ENCODE results near the gene ITFG1. TPM values are rescaled to one million over a fixed set of nuclear protein-coding genes. Genes with fewer than 3 reads are reported as not detected.

Gene ITFG1
- total RNA-seq, 1 experiment from 2014 or later, result 65.5 TPM

GRCh38 chr16:47492428-47493377, 31.8 kb upstream of the ITFG1 start:
- CTCF ChIA-PET, result no interaction called here

GRCh38 chr16:47492036-47492427, 31.2 kb upstream of the ITFG1 start:
- CTCF ChIA-PET, result no interaction called here
- BruUV-seq (replicated peaks), result no TSS peak
- intact Hi-C loops (cut with micrococcal nuclease; ENCODE audit: unreplicated experiment), result no loop called here
- no peak for DNase-seq
- Mint-ChIP-seq H3K27ac (ENCODE audit: unreplicated experiment) (no peak overlapping the region), H3K9me3 (ENCODE audit: low read depth, unreplicated experiment) (no peaks in the 10 kb centered on the region), H3K4me1 (ENCODE audit: low read depth, unreplicated experiment) (no peaks in the 10 kb centered on the region), H3K4me3 (ENCODE audit: low read depth, unreplicated experiment) (no peak overlapping the region), H3K27me3 (ENCODE audit: unreplicated experiment) (no peaks in the 10 kb centered on the region), H3K36me3 (ENCODE audit: insufficient read depth, unreplicated experiment) (no peaks in the 10 kb centered on the region)
- TF ChIP-seq CTCF (IDR thresholded peaks at IDR 0.05; ENCODE audit: unreplicated experiment), result no peak

More at GRCh38 chr16:47492428-47493377, 31.8 kb upstream of the ITFG1 start:
- no TSS peak for BruUV-seq (replicated peaks)
- no peak for DNase-seq
- H3K36me3 Mint-ChIP-seq (ENCODE audit: insufficient read depth, unreplicated experiment), result no peaks in the 10 kb centered on the region
- no peaks in the 10 kb centered on the region for H3K4me1 Mint-ChIP-seq (ENCODE audit: low read depth, unreplicated experiment)
- H3K4me3 Mint-ChIP-seq (ENCODE audit: low read depth, unreplicated experiment), result no peak overlapping the region
- no peaks in the 10 kb centered on the region for H3K9me3 Mint-ChIP-seq (ENCODE audit: low read depth, unreplicated experiment)
- H3K27me3 Mint-ChIP-seq (ENCODE audit: unreplicated experiment), result no peaks in the 10 kb centered on the region
- intact Hi-C loops (cut with micrococcal nuclease; ENCODE audit: unreplicated experiment), result no loop called here
- H3K27ac Mint-ChIP-seq (ENCODE audit: unreplicated experiment), result no peak overlapping the region
- TF ChIP-seq CTCF (IDR thresholded peaks at IDR 0.05; ENCODE audit: unreplicated experiment), result no peak

- no TSS peak for BruUV-seq (replicated peaks)
- Mint-ChIP-seq H3K27ac (ENCODE audit: unreplicated experiment) (no peak overlapping the region), H3K36me3 (ENCODE audit: insufficient read depth, unreplicated experiment) (no peaks in the 10 kb centered on the region), H3K4me3 (ENCODE audit: low read depth, unreplicated experiment) (no peak overlapping the region), H3K27me3 (ENCODE audit: unreplicated experiment) (no peaks in the 10 kb centered on the region), H3K4me1 (ENCODE audit: low read depth, unreplicated experiment) (no peaks in the 10 kb centered on the region), H3K9me3 (ENCODE audit: low read depth, unreplicated experiment) (no peaks in the 10 kb centered on the region)
- CTCF ChIA-PET, result no interaction called here
- no peak for DNase-seq
- intact Hi-C loops (cut with micrococcal nuclease; ENCODE audit: unreplicated experiment), result no loop called here
- no peak for TF ChIP-seq CTCF (IDR thresholded peaks at IDR 0.05; ENCODE audit: unreplicated experiment)
Measured at GRCh38 chr16:47490471-47490870, 29.6 kb upstream of the ITFG1 start.

- CTCF ChIA-PET, result no interaction called here
- Mint-ChIP-seq H3K27ac (ENCODE audit: unreplicated experiment) (no peak overlapping the region), H3K9me3 (ENCODE audit: low read depth, unreplicated experiment) (no peaks in the 10 kb centered on the region), H3K4me1 (ENCODE audit: low read depth, unreplicated experiment) (no peaks in the 10 kb centered on the region), H3K27me3 (ENCODE audit: unreplicated experiment) (no peaks in the 10 kb centered on the region), H3K4me3 (ENCODE audit: low read depth, unreplicated experiment) (no peak overlapping the region), H3K36me3 (ENCODE audit: insufficient read depth, unreplicated experiment) (no peaks in the 10 kb centered on the region)
- no peak for DNase-seq
- intact Hi-C loops (cut with micrococcal nuclease; ENCODE audit: unreplicated experiment), result no loop called here
- no peak for TF ChIP-seq CTCF (IDR thresholded peaks at IDR 0.05; ENCODE audit: unreplicated experiment)
- BruUV-seq (replicated peaks), result no TSS peak
Measured at GRCh38 chr16:47488051-47488450, 27.2 kb upstream of the ITFG1 start.
